Measurements from ENCODE around the gene KRTAP6-3. TPM values are rescaled to one million over a fixed set of nuclear protein-coding genes. Genes with fewer than 3 reads are reported as not detected.

The KRTAP6-3 gene
- total and polyA plus RNA-seq, 2 of the 13 experiments (the other 11 are each of a cell fraction or from before 2014, with no cell fraction given) = not detected

- TF ChIP-seq, protein P1, sequence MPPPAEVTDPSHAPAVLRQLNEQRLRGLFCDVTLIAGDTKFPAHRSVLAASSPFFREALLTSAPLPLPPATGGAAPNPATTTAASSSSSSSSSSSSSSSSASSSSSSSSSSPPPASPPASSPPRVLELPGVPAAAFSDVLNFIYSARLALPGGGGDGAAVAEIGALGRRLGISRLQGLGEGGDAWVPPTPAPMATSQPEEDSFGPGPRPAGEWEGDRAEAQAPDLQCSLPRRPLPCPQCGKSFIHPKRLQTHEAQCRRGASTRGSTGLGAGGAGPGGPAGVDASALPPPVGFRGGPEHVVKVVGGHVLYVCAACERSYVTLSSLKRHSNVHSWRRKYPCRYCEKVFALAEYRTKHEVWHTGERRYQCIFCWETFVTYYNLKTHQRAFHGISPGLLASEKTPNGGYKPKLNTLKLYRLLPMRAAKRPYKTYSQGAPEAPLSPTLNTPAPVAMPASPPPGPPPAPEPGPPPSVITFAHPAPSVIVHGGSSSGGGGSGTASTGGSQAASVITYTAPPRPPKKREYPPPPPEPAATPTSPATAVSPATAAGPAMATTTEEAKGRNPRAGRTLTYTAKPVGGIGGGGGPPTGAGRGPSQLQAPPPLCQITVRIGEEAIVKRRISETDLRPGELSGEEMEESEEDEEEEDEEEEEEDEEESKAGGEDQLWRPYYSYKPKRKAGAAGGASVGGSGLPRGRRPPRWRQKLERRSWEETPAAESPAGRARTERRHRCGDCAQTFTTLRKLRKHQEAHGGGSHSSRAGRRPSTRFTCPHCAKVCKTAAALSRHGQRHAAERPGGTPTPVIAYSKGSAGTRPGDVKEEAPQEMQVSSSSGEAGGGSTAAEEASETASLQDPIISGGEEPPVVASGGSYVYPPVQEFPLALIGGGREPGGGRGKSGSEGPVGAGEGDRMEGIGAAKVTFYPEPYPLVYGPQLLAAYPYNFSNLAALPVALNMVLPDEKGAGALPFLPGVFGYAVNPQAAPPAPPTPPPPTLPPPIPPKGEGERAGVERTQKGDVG (CRISPR knock-in tag; IDR thresholded peaks at IDR 0.05; ENCODE audit: borderline replicate concordance) = no peak
- TF ChIP-seq ZFAT (CRISPR knock-in tag; conservative IDR thresholded peaks at IDR 0.05) = no peak
Observed at GRCh38 chr21:30642564-30642963, 50.3 kb downstream of the KRTAP6-3 start, which contains the start of gene KRTAP20-3 (continued).

Small RNA genes lying within 50 kb of the gene (small RNA-seq; reads per million reads assigned to genes)
- gene KRTAP20-1 (ENCODE audit: insufficient read depth in 2 of 3, insufficient read length in 3 of 3, low read depth in 2 of 3, low replicate concordance in 1 of 3) (0 reads per million in 3 experiments), gene KRTAP20-3 (ENCODE audit: insufficient read depth in 2 of 3, insufficient read length in 3 of 3, low read depth in 2 of 3, low replicate concordance in 1 of 3) (0 reads per million in 3 experiments), gene KRTAP20-4 (ENCODE audit: insufficient read depth in 2 of 3, insufficient read length in 3 of 3, low read depth in 2 of 3, low replicate concordance in 1 of 3) (0 reads per million in 3 experiments), gene KRTAP22-1 (ENCODE audit: insufficient read depth in 2 of 3, insufficient read length in 3 of 3, low read depth in 2 of 3, low replicate concordance in 1 of 3) (0 reads per million in 3 experiments), gene KRTAP22-2 (ENCODE audit: insufficient read depth in 2 of 3, insufficient read length in 3 of 3, low read depth in 2 of 3, low replicate concordance in 1 of 3) (0 reads per million in 3 experiments)

Other genes starting within 250 kb of the KRTAP6-3 start
- not detected in 2 replicates for gene KRTAP23-1, start 243.8 kb upstream of the KRTAP6-3 start, total RNA-seq (2016; rRNA removed; fragmentation: Illumina TruSeq; extraction: Trizol)
- gene KRTAP23-1, start 243.8 kb upstream of the KRTAP6-3 start, polyA plus RNA-seq (2011; rRNA removed) = not detected in 2 replicates
- not detected in 2 replicates for gene KRTAP13-2, start 220.2 kb upstream of the KRTAP6-3 start, total RNA-seq (2016; rRNA removed; fragmentation: Illumina TruSeq; extraction: Trizol)
- not detected in 2 replicates for gene KRTAP13-2, start 220.2 kb upstream of the KRTAP6-3 start, polyA plus RNA-seq (2011; rRNA removed)
- gene KRTAP13-1, start 196.4 kb upstream of the KRTAP6-3 start, total RNA-seq (2016; rRNA removed; fragmentation: Illumina TruSeq; extraction: Trizol) = not detected in 2 replicates
- gene KRTAP13-1, start 196.4 kb upstream of the KRTAP6-3 start, polyA plus RNA-seq (2011; rRNA removed) = not detected in 2 replicates
- not detected in 2 replicates for gene KRTAP13-3, start 166.5 kb upstream of the KRTAP6-3 start, total RNA-seq (2016; rRNA removed; fragmentation: Illumina TruSeq; extraction: Trizol)
- gene KRTAP13-3, start 166.5 kb upstream of the KRTAP6-3 start, polyA plus RNA-seq (2011; rRNA removed) = not detected in 2 replicates
- gene KRTAP13-4, start 162.2 kb upstream of the KRTAP6-3 start, total RNA-seq (2016; rRNA removed; fragmentation: Illumina TruSeq; extraction: Trizol) = not detected in 2 replicates
- gene KRTAP13-4, start 162.2 kb upstream of the KRTAP6-3 start, polyA plus RNA-seq (2011; rRNA removed) = not detected in 2 replicates
- not detected in 2 replicates for gene KRTAP15-1, start 152.2 kb upstream of the KRTAP6-3 start, total RNA-seq (2016; rRNA removed; fragmentation: Illumina TruSeq; extraction: Trizol)
- not detected in 2 replicates for gene KRTAP15-1, start 152.2 kb upstream of the KRTAP6-3 start, polyA plus RNA-seq (2011; rRNA removed)
- not detected in 2 replicates for gene KRTAP19-1, start 112.1 kb upstream of the KRTAP6-3 start, total RNA-seq (2016; rRNA removed; fragmentation: Illumina TruSeq; extraction: Trizol)
- not detected in 2 replicates for gene KRTAP19-1, start 112.1 kb upstream of the KRTAP6-3 start, polyA plus RNA-seq (2011; rRNA removed)
- gene KRTAP19-2, start 105.0 kb upstream of the KRTAP6-3 start, total RNA-seq (2016; rRNA removed; fragmentation: Illumina TruSeq; extraction: Trizol) = not detected in 2 replicates
- gene KRTAP19-2, start 105.0 kb upstream of the KRTAP6-3 start, polyA plus RNA-seq (2011; rRNA removed) = not detected in 2 replicates
- not detected in 2 replicates for gene KRTAP19-3, start 100.4 kb upstream of the KRTAP6-3 start, total RNA-seq (2016; rRNA removed; fragmentation: Illumina TruSeq; extraction: Trizol)
- not detected in 2 replicates for gene KRTAP19-3, start 100.4 kb upstream of the KRTAP6-3 start, polyA plus RNA-seq (2011; rRNA removed)
- not detected in 2 replicates for gene KRTAP19-4, start 95.3 kb upstream of the KRTAP6-3 start, total RNA-seq (2016; rRNA removed; fragmentation: Illumina TruSeq; extraction: Trizol)
- not detected in 2 replicates for gene KRTAP19-4, start 95.3 kb upstream of the KRTAP6-3 start, polyA plus RNA-seq (2011; rRNA removed)
- gene KRTAP19-5, start 90.3 kb upstream of the KRTAP6-3 start, total RNA-seq (2016; rRNA removed; fragmentation: Illumina TruSeq; extraction: Trizol) = not detected in 2 replicates
- not detected in 2 replicates for gene KRTAP19-5, start 90.3 kb upstream of the KRTAP6-3 start, polyA plus RNA-seq (2011; rRNA removed)
- gene KRTAP19-6, start 50.6 kb upstream of the KRTAP6-3 start, total RNA-seq (2016; rRNA removed; fragmentation: Illumina TruSeq; extraction: Trizol) = not detected in 2 replicates
- gene KRTAP19-6, start 50.6 kb upstream of the KRTAP6-3 start, polyA plus RNA-seq (2011; rRNA removed) = not detected in 2 replicates
- gene KRTAP19-7, start 31.1 kb upstream of the KRTAP6-3 start, total RNA-seq (2016; rRNA removed; fragmentation: Illumina TruSeq; extraction: Trizol) = not detected in 2 replicates
- not detected in 2 replicates for gene KRTAP19-7, start 31.1 kb upstream of the KRTAP6-3 start, polyA plus RNA-seq (2011; rRNA removed)
- gene KRTAP22-2, start 2.0 kb upstream of the KRTAP6-3 start, total RNA-seq (2016; rRNA removed; fragmentation: Illumina TruSeq; extraction: Trizol) = not detected in 2 replicates
- gene KRTAP22-2, start 2.0 kb upstream of the KRTAP6-3 start, polyA plus RNA-seq (2011; rRNA removed) = not detected in 2 replicates
- gene KRTAP6-2, start 6.5 kb downstream of the KRTAP6-3 start, total RNA-seq (2016; rRNA removed; fragmentation: Illumina TruSeq; extraction: Trizol) = not detected in 2 replicates
- gene KRTAP6-2, start 6.5 kb downstream of the KRTAP6-3 start, polyA plus RNA-seq (2011; rRNA removed) = not detected in 2 replicates
- not detected in 2 replicates for gene KRTAP22-1, start 8.6 kb downstream of the KRTAP6-3 start, total RNA-seq (2016; rRNA removed; fragmentation: Illumina TruSeq; extraction: Trizol)
- gene KRTAP22-1, start 8.6 kb downstream of the KRTAP6-3 start, polyA plus RNA-seq (2011; rRNA removed) = not detected in 2 replicates
- not detected in 2 replicates for gene KRTAP6-1, start 21.5 kb downstream of the KRTAP6-3 start, total RNA-seq (2016; rRNA removed; fragmentation: Illumina TruSeq; extraction: Trizol)
- not detected in 2 replicates for gene KRTAP6-1, start 21.5 kb downstream of the KRTAP6-3 start, polyA plus RNA-seq (2011; rRNA removed)
- gene KRTAP20-1, start 24.0 kb downstream of the KRTAP6-3 start, total RNA-seq (2016; rRNA removed; fragmentation: Illumina TruSeq; extraction: Trizol) = not detected in 2 replicates
- gene KRTAP20-1, start 24.0 kb downstream of the KRTAP6-3 start, polyA plus RNA-seq (2011; rRNA removed) = not detected in 2 replicates
- gene KRTAP20-4, start 28.2 kb downstream of the KRTAP6-3 start, total RNA-seq (2016; rRNA removed; fragmentation: Illumina TruSeq; extraction: Trizol) = not detected in 2 replicates
- gene KRTAP20-4, start 28.2 kb downstream of the KRTAP6-3 start, polyA plus RNA-seq (2011; rRNA removed) = not detected in 2 replicates
- not detected in 2 replicates for gene KRTAP20-2, start 42.8 kb downstream of the KRTAP6-3 start, total RNA-seq (2016; rRNA removed; fragmentation: Illumina TruSeq; extraction: Trizol)
- gene KRTAP20-2, start 42.8 kb downstream of the KRTAP6-3 start, polyA plus RNA-seq (2011; rRNA removed) = not detected in 2 replicates
- not detected in 2 replicates for gene KRTAP20-3, start 50.4 kb downstream of the KRTAP6-3 start, total RNA-seq (2016; rRNA removed; fragmentation: Illumina TruSeq; extraction: Trizol)
- gene KRTAP20-3, start 50.4 kb downstream of the KRTAP6-3 start, polyA plus RNA-seq (2011; rRNA removed) = not detected in 2 replicates
- gene KRTAP21-3, start 126.3 kb downstream of the KRTAP6-3 start, total RNA-seq (2016; rRNA removed; fragmentation: Illumina TruSeq; extraction: Trizol) = not detected in 2 replicates
- gene KRTAP21-3, start 126.3 kb downstream of the KRTAP6-3 start, polyA plus RNA-seq (2011; rRNA removed) = not detected in 2 replicates
- gene KRTAP21-2, start 154.8 kb downstream of the KRTAP6-3 start, total RNA-seq (2016; rRNA removed; fragmentation: Illumina TruSeq; extraction: Trizol) = not detected in 2 replicates
- gene KRTAP21-2, start 154.8 kb downstream of the KRTAP6-3 start, polyA plus RNA-seq (2011; rRNA removed) = not detected in 2 replicates
- not detected in 2 replicates for gene KRTAP21-1, start 163.0 kb downstream of the KRTAP6-3 start, total RNA-seq (2016; rRNA removed; fragmentation: Illumina TruSeq; extraction: Trizol)
- not detected in 2 replicates for gene KRTAP21-1, start 163.0 kb downstream of the KRTAP6-3 start, polyA plus RNA-seq (2011; rRNA removed)
- gene KRTAP8-1, start 220.8 kb downstream of the KRTAP6-3 start, total RNA-seq (2016; rRNA removed; fragmentation: Illumina TruSeq; extraction: Trizol) = not detected in 2 replicates
- not detected in 2 replicates for gene KRTAP8-1, start 220.8 kb downstream of the KRTAP6-3 start, polyA plus RNA-seq (2011; rRNA removed)
- gene KRTAP7-1, start 237.3 kb downstream of the KRTAP6-3 start, total RNA-seq (2016; rRNA removed; fragmentation: Illumina TruSeq; extraction: Trizol) = not detected in 2 replicates
- gene KRTAP7-1, start 237.3 kb downstream of the KRTAP6-3 start, polyA plus RNA-seq (2011; rRNA removed) = not detected in 2 replicates